ENCODE measurements around the gene C19orf73.
A peak's percentile ranks its signal among the peaks of the same experiment; 100 is the strongest.
"Not testable (repeated sequence)": the region's sequence is repeated elsewhere in the genome, so short reads cannot be mapped to it uniquely, and the experiment has no call there.

Gene C19orf73

DNA sequence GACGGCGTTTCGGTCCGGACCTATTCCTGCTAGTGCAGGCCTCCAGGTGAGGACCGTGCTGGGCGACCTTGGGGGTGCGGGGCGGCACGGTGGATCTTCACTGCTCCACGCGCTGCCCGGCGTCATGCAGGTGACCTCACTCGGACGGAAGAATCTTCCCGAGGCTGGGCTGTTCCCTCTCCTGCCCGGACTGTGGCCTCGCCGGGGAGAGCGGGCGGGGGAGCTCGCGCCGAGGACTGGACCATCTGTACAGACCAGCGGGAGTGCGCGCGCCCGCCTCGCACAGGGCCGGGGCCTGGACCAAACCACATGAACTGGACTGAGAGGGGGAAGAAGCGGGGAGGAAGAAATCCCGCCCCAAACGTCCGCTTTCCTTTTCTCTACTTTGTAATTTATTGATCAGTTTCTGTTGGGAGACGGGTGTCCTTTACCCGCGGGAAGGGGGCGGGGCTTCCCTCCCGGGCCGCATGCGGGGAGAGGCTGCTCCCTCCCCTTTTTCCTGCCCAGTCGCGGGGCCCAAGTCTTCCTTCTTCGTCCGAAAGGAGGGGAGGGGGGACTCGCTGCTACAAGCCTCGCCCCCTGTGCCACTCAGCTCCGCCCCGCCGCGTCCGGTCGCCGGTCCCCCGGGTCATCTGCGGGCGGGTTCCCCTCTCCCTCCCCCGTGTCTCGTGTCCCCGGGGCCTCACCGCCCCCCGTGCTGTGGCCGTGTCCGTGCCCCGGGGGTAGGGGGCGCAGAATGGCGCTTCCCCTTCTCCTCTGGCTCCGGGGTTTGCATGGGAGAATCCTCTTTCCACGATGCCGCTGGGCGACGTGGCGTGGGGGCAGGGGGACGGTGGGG is 31.4 kb upstream of the C19orf73 start:
- DNase-seq (ENCODE audit: low read depth, low spot score), result no peak
- H3K4me3 ChIP-seq (ENCODE audit: low read length), result peak overlapping the region; percentile 35

DNA sequence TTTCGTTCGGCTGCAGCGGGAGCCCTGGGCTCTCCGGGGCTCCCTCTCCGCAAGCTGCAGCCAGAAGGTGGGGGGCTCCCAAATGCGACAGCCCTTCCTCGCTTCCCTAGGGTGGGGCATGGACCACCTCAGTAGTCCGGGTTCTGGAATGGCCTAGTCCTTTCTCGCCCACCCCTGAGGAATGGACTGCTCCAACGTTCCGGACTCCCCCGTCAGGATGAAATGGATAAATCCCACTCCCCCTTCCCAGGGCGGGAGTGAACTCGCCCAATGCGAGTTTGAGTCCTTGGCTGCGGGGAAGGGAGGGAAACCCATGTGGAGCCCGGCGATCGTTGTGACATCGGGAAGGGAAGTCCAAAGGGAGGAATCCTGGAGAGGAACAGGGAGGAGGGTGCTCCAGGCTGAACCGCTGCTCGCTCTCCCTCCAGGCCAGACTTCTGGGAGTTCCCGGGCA is 30.7 kb upstream of the C19orf73 start:
- no peak for DNase-seq (ENCODE audit: low read depth, low spot score)
- H3K4me3 ChIP-seq (ENCODE audit: low read length), result no peak overlapping the region; the same call in 1 of the 2 replicates

DNA sequence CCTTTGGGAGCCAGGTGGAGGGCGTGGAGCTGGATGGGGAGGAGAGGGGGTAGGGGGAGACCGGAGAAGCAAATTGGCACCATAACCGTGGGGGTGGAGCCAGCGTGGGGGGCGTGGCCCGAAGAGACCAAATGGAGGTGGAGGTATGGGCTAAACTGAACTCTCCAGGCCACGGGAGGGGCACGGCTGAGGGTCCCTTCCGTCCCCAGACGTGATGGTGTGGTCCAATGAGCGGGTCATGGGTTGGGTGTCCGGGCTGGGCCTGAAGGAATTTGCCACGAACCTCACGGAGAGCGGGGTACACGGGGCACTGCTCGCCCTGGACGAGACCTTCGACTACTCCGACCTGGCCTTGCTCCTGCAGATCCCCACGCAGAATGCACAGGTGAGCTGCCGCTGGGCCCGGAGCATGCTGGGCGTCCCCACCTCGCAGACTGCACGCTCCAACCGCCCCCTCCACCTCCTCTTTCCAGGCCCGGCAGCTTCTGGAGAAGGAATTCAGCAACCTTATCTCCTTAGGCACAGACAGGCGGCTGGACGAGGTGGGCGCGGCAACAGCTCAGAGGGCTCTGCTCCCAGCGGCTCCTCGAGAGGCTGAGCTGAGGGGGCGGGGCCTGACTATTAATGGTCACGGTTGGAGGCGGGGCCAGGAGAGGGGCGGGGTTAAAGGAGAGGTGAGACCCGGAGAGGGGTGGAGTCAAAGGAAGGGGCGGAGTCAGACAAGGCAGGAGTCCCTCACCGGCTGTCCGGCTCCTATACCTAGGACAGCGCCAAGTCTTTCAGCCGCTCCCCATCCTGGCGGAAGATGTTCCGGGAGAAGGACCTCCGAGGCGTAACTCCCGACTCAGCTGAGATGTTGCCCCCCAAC is 30.1 kb upstream of the C19orf73 start:
- peak; percentile 7 for DNase-seq (ENCODE audit: low read depth, low spot score)
- no peak overlapping the region for H3K4me3 ChIP-seq (ENCODE audit: low read length)

DNA sequence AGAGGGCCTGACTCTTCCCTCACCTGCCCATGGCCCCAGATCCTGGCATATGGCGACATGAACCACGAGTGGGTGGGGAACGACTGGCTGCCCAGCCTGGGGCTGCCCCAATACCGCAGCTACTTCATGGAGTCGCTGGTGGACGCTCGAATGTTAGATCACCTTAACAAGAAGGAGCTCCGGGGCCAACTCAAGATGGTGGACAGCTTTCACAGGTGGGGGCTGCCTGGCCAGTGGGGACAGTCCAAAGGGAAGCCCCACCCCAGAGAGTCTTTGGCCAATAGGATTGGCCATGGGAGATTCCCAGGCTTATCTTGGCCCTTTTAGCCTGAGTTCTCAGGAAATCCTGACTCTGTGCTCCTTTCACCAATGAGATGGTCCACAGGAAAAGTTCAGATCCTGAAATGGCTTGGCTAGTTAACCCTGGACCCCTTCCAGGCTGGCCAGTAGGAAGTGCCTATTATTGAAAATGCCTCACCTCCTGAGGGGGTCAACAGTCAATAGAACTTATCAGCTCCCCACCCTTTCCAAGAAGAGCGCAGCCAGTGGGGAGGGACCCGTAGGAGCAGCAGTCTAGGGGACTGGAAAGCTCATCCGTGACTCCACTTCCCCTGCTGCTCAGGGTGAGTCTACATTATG is 29.2 kb upstream of the C19orf73 start:
- H3K4me3 ChIP-seq (ENCODE audit: low read length), result no peak overlapping the region
- no peak for DNase-seq (ENCODE audit: low read depth, low spot score)

DNA sequence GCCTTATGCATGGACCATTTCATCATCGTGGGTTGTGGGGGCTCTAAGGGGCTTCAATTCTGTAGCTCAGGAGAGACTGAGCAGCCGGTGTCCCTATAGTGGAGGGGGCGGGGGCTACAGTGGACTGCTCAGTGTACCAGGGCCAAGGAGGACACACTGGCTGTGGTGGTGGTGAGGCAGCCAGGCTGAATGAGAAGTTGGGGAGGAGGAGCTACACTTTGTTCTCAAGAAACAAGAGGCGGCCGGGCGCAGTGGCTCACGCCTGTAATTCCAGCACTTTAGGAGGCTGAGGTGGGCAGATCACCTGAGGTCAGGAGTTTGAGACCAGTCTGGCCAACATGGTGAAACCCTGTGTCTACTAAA is 27.4 kb upstream of the C19orf73 start:
- not testable (repeated sequence) for H3K4me3 ChIP-seq (ENCODE audit: low read length); DNase-seq (ENCODE audit: low read depth, low spot score)

DNA sequence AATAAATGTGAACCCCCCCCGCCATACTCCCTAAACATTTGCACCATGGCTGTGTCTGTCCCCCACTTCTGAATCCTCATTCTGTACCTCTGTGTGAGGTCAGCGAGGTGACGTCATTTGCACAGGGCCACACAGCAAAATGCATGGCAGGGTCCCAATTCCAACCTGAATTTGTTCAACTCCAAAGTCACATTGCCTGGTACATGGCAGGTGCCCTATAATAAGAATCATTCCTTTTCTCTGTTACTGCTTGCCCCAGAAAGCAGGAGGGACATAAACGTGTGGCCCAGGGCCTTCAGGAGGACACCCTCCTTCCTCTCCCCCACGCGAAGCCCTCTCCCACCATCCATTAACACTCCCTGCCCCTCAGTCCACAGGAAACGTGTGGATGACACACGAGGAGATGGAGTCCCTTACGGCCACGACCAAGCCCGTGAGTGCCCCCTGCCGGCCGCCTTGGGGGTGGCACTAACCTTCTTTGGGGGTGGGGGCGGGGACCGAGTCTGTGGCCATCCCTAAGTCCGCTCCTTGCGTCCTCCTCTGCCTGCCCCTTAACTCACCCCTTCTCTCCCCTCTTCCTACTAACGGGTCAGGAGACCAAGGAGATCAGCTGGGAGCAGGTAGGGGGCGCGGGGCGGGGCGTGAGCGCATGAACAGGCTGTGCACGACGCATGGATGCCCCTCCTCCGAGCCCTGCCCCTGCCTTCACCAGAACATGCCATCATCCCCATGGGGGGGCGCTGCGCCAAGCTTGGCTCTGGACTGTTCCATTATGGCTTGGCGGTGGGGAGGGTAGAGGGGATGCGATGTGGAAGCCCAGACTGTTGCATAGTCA is 26.8 kb upstream of the C19orf73 start:
- DNase-seq (ENCODE audit: low read depth, low spot score), result peak; percentile 72
- peak overlapping the region; percentile 37 for H3K4me3 ChIP-seq (ENCODE audit: low read length)

DNA sequence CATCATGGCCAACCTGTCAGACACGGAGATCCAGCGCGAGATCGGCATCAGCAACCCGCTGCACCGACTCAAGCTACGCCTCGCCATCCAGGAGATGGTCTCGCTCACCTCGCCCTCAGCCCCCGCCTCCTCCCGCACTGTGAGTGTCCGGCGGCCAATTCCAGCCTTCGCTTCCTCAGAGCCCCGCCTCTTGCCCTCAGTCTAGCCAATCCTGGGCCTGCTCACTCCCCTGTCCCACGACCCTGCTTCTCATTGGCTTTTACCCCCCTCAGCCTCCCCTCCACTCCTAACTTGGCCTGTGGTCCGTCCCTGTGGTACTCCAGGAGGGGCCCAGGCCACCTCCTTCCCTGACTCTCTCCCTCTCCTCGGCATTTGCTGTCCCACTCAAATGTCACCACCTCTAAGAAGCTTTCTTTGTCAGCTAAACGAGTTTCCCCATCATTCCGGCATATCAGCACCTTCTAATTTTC is 24.0 kb upstream of the C19orf73 start:
- H3K4me3 ChIP-seq (ENCODE audit: low read length), result no peak overlapping the region
- DNase-seq (ENCODE audit: low read depth, low spot score), result no peak

DNA sequence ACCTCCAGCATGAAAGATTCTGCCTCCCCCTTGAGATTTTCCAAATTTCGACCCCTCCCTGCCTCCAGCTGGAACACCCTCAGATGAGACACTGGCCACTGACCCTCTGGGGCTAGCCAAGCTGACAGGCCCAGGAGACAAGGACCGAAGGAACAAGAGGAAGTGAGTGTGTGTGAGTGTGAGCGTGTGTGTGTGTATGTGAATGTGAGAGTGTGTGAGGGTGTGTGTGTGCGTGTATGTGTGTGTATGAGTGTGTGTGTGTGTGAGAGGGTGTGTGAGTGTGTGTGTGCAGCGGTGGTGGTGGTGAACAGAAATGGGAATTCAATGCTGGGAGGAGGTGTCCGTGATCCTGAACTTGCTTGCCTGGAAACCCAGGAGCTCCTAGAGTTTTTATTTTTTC is 22.4 kb upstream of the C19orf73 start:
- no peak overlapping the region for H3K4me3 ChIP-seq (ENCODE audit: low read length)
- no peak for DNase-seq (ENCODE audit: low read depth, low spot score)

DNA sequence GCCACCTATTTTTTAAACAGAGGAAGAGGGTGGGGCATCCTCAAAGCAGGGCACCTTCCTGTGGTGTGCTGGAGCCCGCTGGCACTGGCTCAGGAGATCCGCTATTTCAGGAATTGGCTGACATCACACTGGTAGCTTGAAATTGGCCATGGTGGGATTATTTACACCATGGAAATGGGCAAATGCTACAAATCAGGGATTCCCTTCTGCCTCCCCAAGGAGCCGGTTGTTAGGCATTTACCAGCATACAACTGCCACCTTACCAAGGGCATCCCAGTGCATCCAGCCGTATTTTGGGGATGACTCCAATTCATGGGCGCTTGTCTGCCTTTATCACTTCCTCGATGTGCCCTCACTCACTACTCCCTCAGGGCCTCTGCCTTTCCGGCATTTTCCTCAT is 22.0 kb upstream of the C19orf73 start:
- no peak for DNase-seq (ENCODE audit: low read depth, low spot score)
- H3K4me3 ChIP-seq (ENCODE audit: low read length), result no peak overlapping the region

DNA sequence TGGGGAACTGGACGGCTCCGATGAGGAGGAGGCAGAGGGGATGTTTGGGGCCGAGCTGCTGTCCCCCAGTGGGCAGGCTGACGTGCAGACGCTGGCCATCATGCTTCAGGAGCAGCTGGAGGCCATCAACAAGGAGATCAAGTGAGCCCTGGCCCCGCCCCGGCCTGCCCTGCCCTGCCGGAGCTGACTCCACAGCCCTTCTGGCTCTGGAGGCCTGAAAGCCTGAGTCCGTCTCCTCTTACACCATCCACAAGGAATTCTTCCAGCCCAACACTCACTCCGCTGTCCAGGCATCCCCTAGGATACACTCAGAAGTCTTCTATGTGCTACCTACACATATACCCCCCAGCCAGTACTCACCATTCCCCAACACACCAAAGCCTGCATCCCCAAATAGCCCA is 17.8 kb upstream of the C19orf73 start:
- H3K4me3 ChIP-seq (ENCODE audit: low read length), result no peak overlapping the region
- no peak for DNase-seq (ENCODE audit: low read depth, low spot score)

DNA sequence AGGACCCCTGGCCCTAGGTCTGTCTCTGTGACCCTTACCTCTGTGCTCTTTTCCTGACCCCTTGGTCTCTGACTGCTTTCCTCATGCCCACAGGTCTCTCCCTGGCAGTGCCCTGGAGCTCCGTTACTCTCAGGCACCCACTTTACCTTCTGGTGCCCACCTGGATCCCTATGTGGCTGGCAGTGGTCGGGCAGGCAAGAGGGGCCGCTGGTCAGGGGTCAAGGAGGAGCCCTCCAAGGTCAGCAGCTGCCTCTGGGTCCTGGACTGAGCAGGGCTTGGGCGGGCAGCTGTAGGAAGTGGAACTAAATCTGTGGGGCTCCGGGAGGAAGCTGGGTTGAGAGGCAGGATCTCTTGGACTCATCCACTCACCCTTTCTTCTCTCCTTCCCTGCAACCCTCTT is 16.7 kb upstream of the C19orf73 start:
- no peak overlapping the region for H3K4me3 ChIP-seq (ENCODE audit: low read length)
- no peak for DNase-seq (ENCODE audit: low read depth, low spot score)

DNA sequence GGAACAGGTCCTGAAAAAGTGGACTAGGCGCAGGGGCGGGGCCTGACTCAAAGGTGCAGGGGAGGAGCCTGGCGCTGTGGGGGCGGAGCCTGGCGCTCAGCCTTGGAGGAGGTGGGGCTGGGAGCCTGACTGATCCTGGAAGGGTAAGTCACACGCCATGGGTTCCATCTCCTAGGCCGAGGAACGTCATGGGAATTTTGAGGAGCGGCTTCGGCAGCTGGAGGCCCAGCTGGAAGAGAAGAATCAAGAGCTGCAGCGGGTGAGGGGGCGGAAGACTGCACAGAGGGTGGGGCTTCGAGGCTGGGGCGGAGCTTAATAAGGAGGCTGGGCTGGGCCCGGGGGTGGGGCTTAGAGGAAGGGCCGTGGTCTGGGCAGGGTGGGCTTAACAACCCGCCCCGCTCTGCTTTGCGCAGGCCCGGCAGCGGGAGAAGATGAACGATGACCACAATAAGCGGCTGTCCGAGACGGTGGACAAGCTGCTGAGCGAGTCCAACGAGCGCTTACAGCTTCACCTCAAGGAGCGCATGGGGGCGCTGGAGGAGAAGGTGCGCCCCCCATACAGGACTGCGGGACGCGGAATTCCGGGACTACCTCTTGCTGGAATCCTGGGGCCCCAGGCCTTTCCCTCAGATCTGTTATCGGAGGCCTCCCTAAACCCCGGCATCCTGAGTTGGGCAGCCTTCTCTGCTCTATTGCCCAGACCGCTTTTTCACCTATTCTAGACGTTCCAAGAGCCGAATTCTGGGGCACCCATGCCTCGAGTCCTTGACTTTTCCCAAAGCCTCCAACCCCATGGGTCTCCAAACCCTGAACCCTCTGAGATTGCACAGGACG is 14.9 kb upstream of the C19orf73 start:
- DNase-seq (ENCODE audit: low read depth, low spot score), result no peak
- no peak overlapping the region for H3K4me3 ChIP-seq (ENCODE audit: low read length)

DNA sequence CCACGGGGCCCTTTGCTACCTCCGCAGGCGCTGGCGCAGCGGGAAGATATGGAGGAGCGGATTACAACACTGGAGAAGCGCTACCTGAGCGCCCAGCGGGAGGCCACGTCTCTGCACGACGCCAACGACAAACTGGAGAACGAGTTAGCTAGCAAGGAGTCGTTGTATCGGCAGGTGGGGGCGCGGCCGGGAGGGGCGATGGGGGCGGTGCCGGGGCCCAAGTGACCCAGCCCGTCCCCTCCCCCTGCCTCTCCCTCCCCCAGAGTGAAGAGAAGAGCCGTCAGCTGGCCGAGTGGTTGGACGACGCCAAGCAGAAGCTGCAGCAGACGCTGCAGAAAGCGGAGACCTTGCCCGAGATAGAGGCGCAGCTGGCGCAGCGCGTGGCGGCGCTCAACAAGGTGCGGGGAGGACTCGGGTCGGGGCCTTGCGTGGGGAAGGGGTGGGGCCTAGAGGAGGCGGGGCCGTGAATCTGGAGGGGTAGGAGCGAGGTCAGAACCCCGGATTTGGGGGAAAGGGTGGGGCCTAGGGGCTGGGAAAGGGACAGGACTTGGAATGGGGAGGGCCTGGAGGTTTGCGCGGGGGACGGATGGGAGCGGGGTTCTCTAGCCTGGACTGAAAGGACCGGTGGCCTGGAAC is 14.1 kb upstream of the C19orf73 start:
- DNase-seq (ENCODE audit: low read depth, low spot score), result no peak

DNA sequence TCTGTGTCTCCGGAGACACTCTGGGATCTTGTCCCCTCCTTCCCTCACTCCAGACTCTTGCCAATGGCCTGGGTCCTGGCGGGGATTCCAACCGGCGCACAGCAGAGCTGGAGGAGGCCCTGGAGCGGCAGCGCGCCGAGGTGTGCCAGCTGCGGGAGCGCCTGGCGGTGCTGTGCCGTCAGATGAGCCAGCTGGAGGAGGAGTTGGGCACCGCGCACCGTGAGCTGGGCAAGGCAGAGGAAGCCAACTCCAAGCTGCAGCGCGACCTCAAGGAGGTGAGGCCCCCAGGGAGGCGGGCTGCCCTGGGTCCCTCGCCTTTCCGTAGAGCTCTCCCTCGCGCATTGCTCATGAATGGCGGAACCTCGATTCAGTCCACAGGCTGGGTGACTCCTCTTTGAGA is 11.4 kb upstream of the C19orf73 start:
- DNase-seq (ENCODE audit: low read depth, low spot score), result no peak
- H3K4me3 ChIP-seq (ENCODE audit: low read length), result no peak overlapping the region

More for the DNA sequence above, 14.1 kb upstream of the C19orf73 start:
- no peak overlapping the region for H3K4me3 ChIP-seq (ENCODE audit: low read length)

DNA sequence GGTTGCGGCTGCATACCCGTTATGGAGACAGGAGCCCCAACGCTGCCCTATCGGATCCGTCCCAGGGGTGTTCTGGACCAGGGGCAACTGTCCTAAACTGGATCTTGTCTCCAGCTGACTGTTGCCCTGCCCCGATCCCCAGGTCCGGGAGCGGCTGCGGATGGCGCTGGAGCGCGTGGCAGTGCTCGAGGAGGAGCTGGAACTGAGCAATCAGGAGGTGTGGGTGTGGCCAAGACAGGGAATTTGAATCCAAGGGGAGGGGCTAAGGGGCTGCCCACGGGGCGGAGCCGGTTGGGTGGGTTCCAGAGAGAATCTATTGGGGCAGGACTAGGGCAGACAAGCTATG is 10.3 kb upstream of the C19orf73 start:
- H3K4me3 ChIP-seq (ENCODE audit: low read length), result no peak overlapping the region
- no peak for DNase-seq (ENCODE audit: low read depth, low spot score)

DNA sequence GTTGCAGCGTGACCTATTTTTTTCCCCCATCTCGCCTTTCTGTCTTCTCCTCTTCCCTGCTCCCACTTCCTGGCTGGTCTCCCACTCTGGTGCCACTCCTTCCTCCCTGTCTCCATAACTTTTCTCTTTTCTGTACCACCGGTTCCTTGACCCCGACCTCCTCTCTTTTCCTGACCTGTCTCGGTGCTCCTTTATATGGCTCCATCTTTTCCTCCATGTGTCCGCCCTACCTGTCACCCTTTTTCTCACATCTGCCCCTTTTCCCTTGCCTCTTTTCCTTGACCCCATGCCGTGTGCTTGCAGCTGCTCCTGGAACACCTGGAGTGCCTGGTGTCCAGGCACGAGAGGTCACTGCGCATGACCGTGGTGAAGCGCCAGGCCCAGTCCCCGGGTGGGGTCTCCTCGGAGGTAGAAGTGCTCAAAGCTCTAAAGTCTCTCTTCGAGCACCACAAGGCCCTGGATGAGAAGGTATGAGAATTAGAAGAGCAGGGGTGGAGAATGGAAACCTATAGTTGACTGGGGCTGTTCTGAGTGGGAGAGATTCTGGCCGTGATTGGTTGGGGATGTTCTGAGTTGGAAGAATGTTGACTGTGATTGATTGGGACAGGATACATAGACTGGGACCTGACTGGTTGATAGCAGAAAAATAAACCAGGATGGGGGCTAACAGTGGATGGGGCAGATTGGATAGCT is 9.7 kb upstream of the C19orf73 start:
- DNase-seq (ENCODE audit: low read depth, low spot score), result no peak
- peak overlapping the region; percentile 63 for H3K4me3 ChIP-seq (ENCODE audit: low read length)
